ENCODE results near the gene SOBP. TPM values are rescaled to one million over a fixed set of nuclear protein-coding genes. Genes with fewer than 3 reads are reported as not detected.
A peak's percentile ranks its signal among the peaks of the same experiment; 100 is the strongest.

The SOBP gene
- total RNA-seq, 1 experiment from 2014 or later, result 10.1 TPM

- no peaks in the 10 kb centered on the region for H3K27me3 Mint-ChIP-seq (ENCODE audit: low read depth)
- H3K36me3 Mint-ChIP-seq, result no peaks in the 10 kb centered on the region
- POLR2A ChIA-PET, result no interaction called here
- H3K4me1 Mint-ChIP-seq, result peaks cover 59% of the 10 kb centered on the region
- H3K27ac Mint-ChIP-seq, result no peak overlapping the region
- H3K9me3 Mint-ChIP-seq, result no peaks in the 10 kb centered on the region
- no peak for DNase-seq (ENCODE audit: low spot score)
- CTCF ChIA-PET, result no interaction called here
- TF ChIP-seq, protein P1, sequence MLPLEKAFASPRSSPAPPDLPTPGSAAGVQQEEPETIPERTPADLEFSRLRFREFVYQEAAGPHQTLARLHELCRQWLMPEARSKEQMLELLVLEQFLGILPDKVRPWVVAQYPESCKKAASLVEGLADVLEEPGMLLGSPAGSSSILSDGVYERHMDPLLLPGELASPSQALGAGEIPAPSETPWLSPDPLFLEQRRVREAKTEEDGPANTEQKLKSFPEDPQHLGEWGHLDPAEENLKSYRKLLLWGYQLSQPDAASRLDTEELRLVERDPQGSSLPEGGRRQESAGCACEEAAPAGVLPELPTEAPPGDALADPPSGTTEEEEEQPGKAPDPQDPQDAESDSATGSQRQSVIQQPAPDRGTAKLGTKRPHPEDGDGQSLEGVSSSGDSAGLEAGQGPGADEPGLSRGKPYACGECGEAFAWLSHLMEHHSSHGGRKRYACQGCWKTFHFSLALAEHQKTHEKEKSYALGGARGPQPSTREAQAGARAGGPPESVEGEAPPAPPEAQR (CRISPR knock-in tag; IDR thresholded peaks at IDR 0.05), result no peak
- TF ChIP-seq GABPB1 (CRISPR knock-in tag; IDR thresholded peaks at IDR 0.05), result peak; percentile 89
- no peak overlapping the region for H3K4me3 Mint-ChIP-seq
- no peak for ATAC-seq
These were observed 50.5 kb downstream of the SOBP start for GRCh38 chr6:107540465-107540857.

DNA sequence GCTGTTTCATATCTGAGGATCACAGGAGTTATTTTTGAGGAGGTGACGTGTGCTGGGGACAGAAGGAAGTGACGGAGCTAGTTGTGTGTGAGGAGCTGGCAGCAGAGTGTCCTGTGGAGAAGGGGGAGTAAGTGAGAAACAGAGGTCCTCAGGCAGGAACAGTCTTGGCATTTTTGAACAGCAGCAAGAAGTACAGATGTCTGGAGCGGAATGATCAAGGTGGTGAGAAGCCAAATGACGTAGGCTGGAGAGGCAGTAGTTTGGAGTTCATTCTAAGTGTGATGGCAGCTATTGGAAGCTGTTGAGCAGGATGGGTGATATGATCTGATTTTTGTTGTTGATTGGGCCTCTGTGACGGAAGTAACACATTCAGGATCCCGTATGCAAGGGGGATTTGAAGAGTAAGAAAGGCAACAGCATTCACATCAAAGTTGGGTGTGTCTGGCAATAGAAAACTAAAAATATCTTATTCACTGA, 52.3 kb downstream of the SOBP start:
- no peak for ATAC-seq
- ChIA-PET CTCF (no interaction called here), POLR2A (interaction anchor here (0.6 kb wide), 1 partner anchor 9 kb away, joined by 3 read pairs; no protein-coding TSS in a partner anchor)
- TF ChIP-seq USF1 (CRISPR knock-in tag; IDR thresholded peaks at IDR 0.05) (no peak), HMGA2 (CRISPR knock-in tag; IDR thresholded peaks at IDR 0.05) (no peak), KAT7 (CRISPR knock-in tag; IDR thresholded peaks at IDR 0.05; ENCODE audit: borderline replicate concordance) (no peak), OVOL2 (CRISPR knock-in tag; IDR thresholded peaks at IDR 0.05; ENCODE audit: borderline replicate concordance) (no peak), ZNF425 (CRISPR knock-in tag; conservative IDR thresholded peaks at IDR 0.05) (no peak)
- peak overlapping the region; percentile 14; the same call in 1 of the 2 replicates for H3K27ac Mint-ChIP-seq
- H3K27me3 Mint-ChIP-seq (ENCODE audit: low read depth), result no peaks in the 10 kb centered on the region
- H3K4me3 Mint-ChIP-seq, result no peak overlapping the region
- no peaks in the 10 kb centered on the region for H3K9me3 Mint-ChIP-seq
- H3K4me1 Mint-ChIP-seq, result peaks cover 42% of the 10 kb centered on the region
- no peaks in the 10 kb centered on the region for H3K36me3 Mint-ChIP-seq
- no peak for DNase-seq (ENCODE audit: low spot score)

DNA sequence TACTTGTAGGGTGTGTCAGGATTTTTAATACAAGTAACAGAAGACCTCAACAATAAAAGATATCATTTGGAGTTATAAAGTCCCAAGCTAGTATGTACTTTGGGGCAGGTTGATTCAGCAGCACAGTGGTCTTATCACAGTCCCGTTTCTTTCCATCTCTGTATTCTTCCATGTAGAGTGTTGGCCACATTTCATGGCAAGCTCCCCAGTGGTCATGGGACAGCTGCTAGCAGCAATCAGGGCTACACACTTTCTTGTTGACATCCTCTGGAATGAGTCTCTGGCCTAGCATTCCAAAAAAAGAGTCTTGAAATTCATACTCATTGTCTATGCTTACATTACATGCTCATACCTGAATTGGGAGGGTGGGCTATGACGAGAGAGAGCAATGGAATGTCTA, 53.2 kb downstream of the SOBP start:
- no peak for ATAC-seq
- H3K27me3 Mint-ChIP-seq (ENCODE audit: low read depth), result no peaks in the 10 kb centered on the region
- H3K4me3 Mint-ChIP-seq, result no peak overlapping the region
- peaks cover 38% of the 10 kb centered on the region for H3K4me1 Mint-ChIP-seq
- H3K9me3 Mint-ChIP-seq, result no peaks in the 10 kb centered on the region
- CTCF ChIA-PET, result no interaction called here
- DNase-seq (ENCODE audit: low spot score), result no peak
- H3K36me3 Mint-ChIP-seq, result no peaks in the 10 kb centered on the region
- POLR2A ChIA-PET, result no interaction called here
- H3K27ac Mint-ChIP-seq, result no peak overlapping the region
- TF ChIP-seq, protein P2, sequence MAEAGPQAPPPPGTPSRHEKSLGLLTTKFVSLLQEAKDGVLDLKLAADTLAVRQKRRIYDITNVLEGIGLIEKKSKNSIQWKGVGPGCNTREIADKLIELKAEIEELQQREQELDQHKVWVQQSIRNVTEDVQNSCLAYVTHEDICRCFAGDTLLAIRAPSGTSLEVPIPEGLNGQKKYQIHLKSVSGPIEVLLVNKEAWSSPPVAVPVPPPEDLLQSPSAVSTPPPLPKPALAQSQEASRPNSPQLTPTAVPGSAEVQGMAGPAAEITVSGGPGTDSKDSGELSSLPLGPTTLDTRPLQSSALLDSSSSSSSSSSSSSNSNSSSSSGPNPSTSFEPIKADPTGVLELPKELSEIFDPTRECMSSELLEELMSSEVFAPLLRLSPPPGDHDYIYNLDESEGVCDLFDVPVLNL (CRISPR knock-in tag; IDR thresholded peaks at IDR 0.05; ENCODE audit: borderline replicate concordance, low read depth), result no peak
- TF ChIP-seq, protein P3, sequence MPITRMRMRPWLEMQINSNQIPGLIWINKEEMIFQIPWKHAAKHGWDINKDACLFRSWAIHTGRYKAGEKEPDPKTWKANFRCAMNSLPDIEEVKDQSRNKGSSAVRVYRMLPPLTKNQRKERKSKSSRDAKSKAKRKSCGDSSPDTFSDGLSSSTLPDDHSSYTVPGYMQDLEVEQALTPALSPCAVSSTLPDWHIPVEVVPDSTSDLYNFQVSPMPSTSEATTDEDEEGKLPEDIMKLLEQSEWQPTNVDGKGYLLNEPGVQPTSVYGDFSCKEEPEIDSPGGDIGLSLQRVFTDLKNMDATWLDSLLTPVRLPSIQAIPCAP (CRISPR knock-in tag; IDR thresholded peaks at IDR 0.05), result no peak
- TF ChIP-seq E2F1 (CRISPR knock-in tag; IDR thresholded peaks at IDR 0.05) (no peak), ATF6 (CRISPR knock-in tag; IDR thresholded peaks at IDR 0.05) (no peak), GABPB1 (CRISPR knock-in tag; IDR thresholded peaks at IDR 0.05) (no peak), HMGXB4 (CRISPR knock-in tag; IDR thresholded peaks at IDR 0.05) (no peak), JAZF1 (CRISPR knock-in tag; IDR thresholded peaks at IDR 0.05) (no peak), SMAD4 (CRISPR knock-in tag; IDR thresholded peaks at IDR 0.05) (no peak), SOX15 (CRISPR knock-in tag; IDR thresholded peaks at IDR 0.05) (no peak), ZNF416 (CRISPR knock-in tag; IDR thresholded peaks at IDR 0.05) (no peak), ETV6 (CRISPR knock-in tag; IDR thresholded peaks at IDR 0.05) (no peak), NR3C1 (CRISPR knock-in tag; conservative IDR thresholded peaks at IDR 0.05; ENCODE audit: low read depth) (no peak), CBFB (CRISPR knock-in tag; IDR thresholded peaks at IDR 0.05; ENCODE audit: low read depth) (no peak)

All from WTC11 (cell line).